ENCODE measurements around the gene BORCS5. TPM values are rescaled to one million over a fixed set of nuclear protein-coding genes. Genes with fewer than 3 reads are reported as not detected.

Gene BORCS5
- total RNA-seq, 1 donor from 2014 or later: 10.1 TPM

DNA sequence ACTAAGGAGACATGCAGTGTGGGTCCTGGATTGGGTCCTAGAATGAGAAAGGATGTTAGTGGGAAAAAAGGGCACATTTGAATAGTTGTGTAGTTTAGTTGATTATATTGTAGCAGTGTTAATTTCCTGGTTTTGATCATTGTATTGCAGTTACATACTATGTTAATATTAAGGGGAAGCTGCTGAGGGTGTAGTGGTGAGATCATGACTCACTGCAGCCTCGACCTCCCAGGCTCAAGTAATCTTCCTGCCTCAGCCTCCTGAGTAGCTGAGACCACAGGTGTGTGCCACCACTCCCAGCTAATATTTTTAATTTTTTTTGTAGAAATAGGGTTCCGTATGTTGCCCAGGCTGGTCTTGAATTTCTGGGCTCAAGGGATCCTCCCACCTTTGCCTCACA is 21.7 kb downstream of the BORCS5 start:
- ATAC-seq: peak in 1 of 2 donors; percentile 30

GRCh38 chr12:12379831-12380730 is 23.2 kb downstream of the BORCS5 start:
- Histone ChIP-seq H3K36me3 (no peaks in the 10 kb centered on the region), H3K4me1 (peaks cover 19% of the 10 kb centered on the region), H3K9me3 (no peaks in the 10 kb centered on the region), H3K27me3 (ENCODE audit: low read depth) (no peaks in the 10 kb centered on the region), H3K4me3 (no peak overlapping the region), H3K27ac (peak overlapping the region; percentile 16)
- DNase-seq (no peak), ATAC-seq (peak; percentile 77 to 85)
- intact Hi-C loops (cut with DNase I): loop anchor here (10.0 kb wide), 1 partner anchor 185 kb away; the partner anchor contains the start of gene DUSP16
- TF ChIP-seq, protein P1, sequence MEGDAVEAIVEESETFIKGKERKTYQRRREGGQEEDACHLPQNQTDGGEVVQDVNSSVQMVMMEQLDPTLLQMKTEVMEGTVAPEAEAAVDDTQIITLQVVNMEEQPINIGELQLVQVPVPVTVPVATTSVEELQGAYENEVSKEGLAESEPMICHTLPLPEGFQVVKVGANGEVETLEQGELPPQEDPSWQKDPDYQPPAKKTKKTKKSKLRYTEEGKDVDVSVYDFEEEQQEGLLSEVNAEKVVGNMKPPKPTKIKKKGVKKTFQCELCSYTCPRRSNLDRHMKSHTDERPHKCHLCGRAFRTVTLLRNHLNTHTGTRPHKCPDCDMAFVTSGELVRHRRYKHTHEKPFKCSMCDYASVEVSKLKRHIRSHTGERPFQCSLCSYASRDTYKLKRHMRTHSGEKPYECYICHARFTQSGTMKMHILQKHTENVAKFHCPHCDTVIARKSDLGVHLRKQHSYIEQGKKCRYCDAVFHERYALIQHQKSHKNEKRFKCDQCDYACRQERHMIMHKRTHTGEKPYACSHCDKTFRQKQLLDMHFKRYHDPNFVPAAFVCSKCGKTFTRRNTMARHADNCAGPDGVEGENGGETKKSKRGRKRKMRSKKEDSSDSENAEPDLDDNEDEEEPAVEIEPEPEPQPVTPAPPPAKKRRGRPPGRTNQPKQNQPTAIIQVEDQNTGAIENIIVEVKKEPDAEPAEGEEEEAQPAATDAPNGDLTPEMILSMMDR (IDR thresholded peaks at IDR 0.05): no peak

More for the DNA sequence above, 21.7 kb downstream of the BORCS5 start:
- TF ChIP-seq, protein P1 (IDR thresholded peaks at IDR 0.05): no peak
- Histone ChIP-seq H3K27me3 (ENCODE audit: low read depth) (no peaks in the 10 kb centered on the region), H3K27ac (no peak overlapping the region), H3K4me3 (no peak overlapping the region), H3K36me3 (no peaks in the 10 kb centered on the region), H3K9me3 (no peaks in the 10 kb centered on the region), H3K4me1 (peaks cover 19% of the 10 kb centered on the region)
- intact Hi-C loops (cut with DNase I): loop anchor here (10.0 kb wide), 1 partner anchor 186 kb away; the partner anchor contains the start of gene DUSP16
- no peak for DNase-seq

- intact Hi-C loops (cut with DNase I): no loop called here
- DNase-seq: no peak
- TF ChIP-seq, protein P1 (IDR thresholded peaks at IDR 0.05): no peak
Observed at GRCh38 chr12:12380949-12381593, 24.2 kb downstream of the BORCS5 start.

GRCh38 chr12:12381982-12382381 is 25.1 kb downstream of the BORCS5 start:
- Histone ChIP-seq H3K9me3 (no peaks in the 10 kb centered on the region), H3K4me1 (peaks cover 16% of the 10 kb centered on the region), H3K36me3 (no peaks in the 10 kb centered on the region), H3K27ac (no peak overlapping the region), H3K4me3 (no peak overlapping the region), H3K27me3 (ENCODE audit: low read depth) (no peaks in the 10 kb centered on the region)
- intact Hi-C loops (cut with DNase I): no loop called here
- TF ChIP-seq, protein P1 (IDR thresholded peaks at IDR 0.05): no peak
- ATAC-seq: no peak
- no peak for DNase-seq

More at GRCh38 chr12:12380949-12381593, 24.2 kb downstream of the BORCS5 start:
- Histone ChIP-seq H3K36me3 (no peaks in the 10 kb centered on the region), H3K27ac (no peak overlapping the region), H3K4me1 (peaks cover 19% of the 10 kb centered on the region), H3K9me3 (no peaks in the 10 kb centered on the region), H3K4me3 (no peak overlapping the region), H3K27me3 (ENCODE audit: low read depth) (no peaks in the 10 kb centered on the region)
- ATAC-seq: no peak

DNA sequence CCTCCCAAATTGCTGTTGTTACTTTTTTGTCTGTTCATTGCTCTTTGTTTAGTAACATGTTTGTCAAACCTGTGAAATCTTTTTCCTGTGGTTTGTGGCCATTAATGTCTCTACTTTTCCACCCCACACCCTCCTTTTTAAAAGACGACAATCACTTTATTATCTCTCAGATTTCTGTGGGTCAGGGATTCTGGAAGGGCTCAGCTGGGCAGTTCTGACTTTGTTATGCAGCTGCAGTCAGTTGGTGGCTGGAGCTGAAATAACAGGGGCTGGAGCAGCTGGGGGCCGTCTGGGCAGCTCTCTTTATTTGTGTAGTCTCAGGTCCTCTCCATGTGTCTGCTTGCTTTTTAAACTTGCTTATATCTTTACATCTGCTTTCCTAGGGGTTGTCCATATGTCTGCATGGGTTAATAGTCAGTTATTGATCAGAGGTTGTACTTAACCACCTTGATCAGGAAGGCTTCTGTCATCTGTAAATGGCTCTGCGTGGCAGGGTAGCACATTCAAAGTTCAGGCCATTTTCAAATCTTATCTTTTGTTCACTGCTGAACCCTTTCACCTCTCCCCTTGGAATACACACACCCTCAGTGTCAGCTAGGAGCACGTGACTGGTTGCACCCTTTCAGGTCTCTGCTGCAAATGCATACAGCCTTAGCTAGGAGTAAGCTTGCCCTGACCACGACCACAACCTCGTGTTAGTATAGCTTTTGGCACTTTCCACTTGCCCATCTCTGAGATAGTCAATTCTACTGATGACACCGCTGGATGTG is 27.9 kb downstream of the BORCS5 start:
- DNase-seq (no peak), ATAC-seq (peak in 1 of 2 donors; percentile 41)
- no peaks in the 10 kb centered on the region for H3K27me3 ChIP-seq (ENCODE audit: low read depth)
- H3K4me3 ChIP-seq: no peak overlapping the region
- H3K4me1 ChIP-seq: peaks cover 8% of the 10 kb centered on the region
- intact Hi-C loops (cut with DNase I): no loop called here
- H3K9me3 ChIP-seq: no peaks in the 10 kb centered on the region
- no peak overlapping the region for H3K27ac ChIP-seq
- TF ChIP-seq, protein P1 (IDR thresholded peaks at IDR 0.05): no peak
- H3K36me3 ChIP-seq: no peaks in the 10 kb centered on the region

Measured in lower lobe of right lung (tissue), 2 donors.